ENCODE measurements around the gene BEST1.

BEST1 gene

GRCh38 chr11:61971248-61972111, 21.3 kb downstream of the BEST1 start:
- DNase-seq (ENCODE audit: low read depth, low spot score): peak; percentile 96
- Histone ChIP-seq H3K4me1 (ENCODE audit: insufficient read depth, insufficient read length) (peaks cover 25% of the 10 kb centered on the region), H3K9ac (ENCODE audit: insufficient read length, low read depth) (peak overlapping the region; percentile 57), H3K9me3 (ENCODE audit: insufficient read depth, low read length) (no peaks in the 10 kb centered on the region), H3K36me3 (ENCODE audit: insufficient read depth, insufficient read length, low read length) (peaks cover 5% of the 10 kb centered on the region), H3K4me3 (ENCODE audit: insufficient read length, low read depth) (no peak overlapping the region), H3K27me3 (ENCODE audit: insufficient read depth, insufficient read length) (no peaks in the 10 kb centered on the region)
- TF ChIP-seq ZNF274 (IDR thresholded peaks at IDR 0.05; ENCODE audit: low read depth, low read length): no peak

- TF ChIP-seq YY1 (IDR thresholded peaks at IDR 0.05; ENCODE audit: insufficient read depth, insufficient read length) (no peak), ZNF274 (IDR thresholded peaks at IDR 0.05; ENCODE audit: low read depth, low read length) (no peak), SUZ12 (IDR thresholded peaks at IDR 0.05; ENCODE audit: extremely low read depth, insufficient read depth, insufficient read length) (no peak)
- Histone ChIP-seq H3K36me3 (ENCODE audit: insufficient read depth, insufficient read length, low read length) (no peaks in the 10 kb centered on the region), H3K4me1 (ENCODE audit: insufficient read depth, insufficient read length) (peaks cover 25% of the 10 kb centered on the region), H3K9ac (ENCODE audit: insufficient read length, low read depth) (peak overlapping the region; percentile 34), H3K9me3 (ENCODE audit: insufficient read depth, low read length) (no peaks in the 10 kb centered on the region), H3K27me3 (ENCODE audit: insufficient read depth, insufficient read length) (peaks cover 4% of the 10 kb centered on the region), H3K4me3 (ENCODE audit: insufficient read length, low read depth) (no peak overlapping the region)
- no peak for DNase-seq (ENCODE audit: low read depth, low spot score)
Measured at GRCh38 chr11:61972112-61972671, 22.0 kb downstream of the BEST1 start.

DNA sequence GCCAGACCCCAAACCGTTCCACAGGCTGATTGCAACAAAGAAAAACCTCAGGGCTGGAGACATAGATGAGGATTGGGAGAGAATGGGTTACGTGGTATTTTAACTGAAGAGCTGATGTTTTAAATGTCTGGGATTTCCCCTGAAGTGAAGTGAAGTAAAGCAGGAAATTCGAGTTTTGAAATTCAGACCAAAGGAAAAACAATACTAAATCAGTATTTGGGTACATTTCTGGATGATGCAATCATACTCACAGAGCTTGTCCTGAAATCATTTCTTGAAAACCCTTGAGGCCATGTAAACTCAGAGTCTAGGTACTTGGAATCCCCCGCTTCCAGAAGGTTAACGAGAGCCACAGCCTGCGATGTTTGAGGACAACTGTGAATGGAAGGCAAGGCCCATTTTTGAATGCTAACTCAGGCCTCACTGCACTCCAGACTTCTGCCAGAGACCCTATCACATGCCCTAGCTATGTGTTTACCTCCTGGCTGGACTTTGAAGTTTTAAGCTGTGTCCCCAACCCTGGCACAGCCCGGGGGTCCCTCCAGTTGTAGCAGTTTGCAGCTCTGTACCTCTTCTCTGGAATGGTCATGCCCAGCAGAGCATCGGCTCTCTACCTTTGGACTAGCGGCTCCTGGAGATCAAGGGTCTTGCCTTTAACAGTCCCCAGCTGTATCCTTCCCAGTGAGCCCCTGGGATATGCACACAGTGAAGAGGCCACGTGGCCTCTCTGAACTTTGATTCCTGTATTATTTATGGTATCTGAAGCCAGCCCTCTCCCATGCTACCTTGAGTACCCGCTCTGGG, 22.7 kb downstream of the BEST1 start:
- Histone ChIP-seq H3K9me3 (ENCODE audit: insufficient read depth, low read length) (no peaks in the 10 kb centered on the region), H3K4me1 (ENCODE audit: insufficient read depth, insufficient read length) (peaks cover 25% of the 10 kb centered on the region), H3K36me3 (ENCODE audit: insufficient read depth, insufficient read length, low read length) (no peaks in the 10 kb centered on the region), H3K9ac (ENCODE audit: insufficient read length, low read depth) (peak overlapping the region; percentile 34), H3K27me3 (ENCODE audit: insufficient read depth, insufficient read length) (peaks cover 4% of the 10 kb centered on the region), H3K4me3 (ENCODE audit: insufficient read length, low read depth) (no peak overlapping the region)
- no peak for TF ChIP-seq ZNF274 (IDR thresholded peaks at IDR 0.05; ENCODE audit: low read depth, low read length)
- DNase-seq (ENCODE audit: low read depth, low spot score): no peak

GRCh38 chr11:61973476-61974162, 23.5 kb downstream of the BEST1 start:
- Histone ChIP-seq H3K4me3 (ENCODE audit: insufficient read length, low read depth) (no peak overlapping the region), H3K27me3 (ENCODE audit: insufficient read depth, insufficient read length) (peaks cover 4% of the 10 kb centered on the region), H3K36me3 (ENCODE audit: insufficient read depth, insufficient read length, low read length) (no peaks in the 10 kb centered on the region), H3K4me1 (ENCODE audit: insufficient read depth, insufficient read length) (peaks cover 25% of the 10 kb centered on the region), H3K9ac (ENCODE audit: insufficient read length, low read depth) (peak overlapping the region; percentile 29), H3K9me3 (ENCODE audit: insufficient read depth, low read length) (no peaks in the 10 kb centered on the region)
- TF ChIP-seq SUZ12 (IDR thresholded peaks at IDR 0.05; ENCODE audit: extremely low read depth, insufficient read depth, insufficient read length): no peak
- no peak for TF ChIP-seq ZNF274 (IDR thresholded peaks at IDR 0.05; ENCODE audit: low read depth, low read length)
- TF ChIP-seq YY1 (IDR thresholded peaks at IDR 0.05; ENCODE audit: insufficient read depth, insufficient read length): no peak
- no peak for DNase-seq (ENCODE audit: low read depth, low spot score)

DNA sequence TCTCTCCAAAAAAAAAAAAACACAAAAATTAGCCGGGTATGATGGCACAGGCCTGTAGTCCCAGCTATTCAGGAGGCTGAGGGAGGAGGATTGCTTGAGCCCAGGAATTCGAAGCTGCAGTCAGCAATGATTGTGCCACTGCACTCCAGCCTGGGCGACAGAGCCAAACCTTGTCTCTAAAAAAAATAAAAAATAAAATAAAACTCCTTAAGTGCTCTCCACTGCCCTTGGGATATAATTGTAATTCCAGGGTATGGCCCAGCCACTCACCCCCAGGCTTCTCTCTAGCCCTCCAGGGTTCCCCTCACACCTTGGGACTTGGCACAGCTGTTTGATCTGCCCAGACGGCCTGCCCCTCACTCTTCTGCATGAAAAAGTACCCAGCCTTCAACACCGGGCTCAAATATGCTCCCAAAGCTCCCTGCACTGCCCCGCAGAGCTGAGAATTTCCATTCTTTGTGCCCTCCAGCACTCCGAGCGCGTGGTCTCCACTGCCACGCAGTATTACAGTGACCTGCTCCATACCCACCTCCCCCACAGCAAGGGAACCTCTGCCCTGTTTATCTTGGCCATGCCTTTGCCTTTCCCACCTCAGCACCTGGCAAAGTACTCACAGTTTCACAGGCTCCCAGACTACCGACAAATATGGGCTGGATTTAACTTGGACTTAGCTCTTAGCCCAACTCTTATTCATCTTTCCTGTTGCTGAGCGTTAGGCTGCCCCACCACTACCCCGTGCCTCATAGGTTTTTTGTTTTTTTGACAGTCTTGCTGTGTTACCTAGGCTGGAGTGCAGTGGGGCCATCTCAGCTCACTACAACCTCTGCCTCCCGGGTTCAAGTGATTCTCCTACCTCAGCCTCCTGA, 24.8 kb downstream of the BEST1 start:
- H3K9ac ChIP-seq (ENCODE audit: insufficient read length, low read depth): no peak overlapping the region
- no peak overlapping the region for H3K4me3 ChIP-seq (ENCODE audit: insufficient read length, low read depth)
- no peak for TF ChIP-seq SUZ12 (IDR thresholded peaks at IDR 0.05; ENCODE audit: extremely low read depth, insufficient read depth, insufficient read length)
- TF ChIP-seq YY1 (IDR thresholded peaks at IDR 0.05; ENCODE audit: insufficient read depth, insufficient read length): no peak
- TF ChIP-seq ZNF274 (IDR thresholded peaks at IDR 0.05; ENCODE audit: low read depth, low read length): no peak
- peaks cover 22% of the 10 kb centered on the region for H3K4me1 ChIP-seq (ENCODE audit: insufficient read depth, insufficient read length)
- H3K9me3 ChIP-seq (ENCODE audit: insufficient read depth, low read length): no peaks in the 10 kb centered on the region
- H3K27me3 ChIP-seq (ENCODE audit: insufficient read depth, insufficient read length): peaks cover 8% of the 10 kb centered on the region
- DNase-seq (ENCODE audit: low read depth, low spot score): no peak
- H3K36me3 ChIP-seq (ENCODE audit: insufficient read depth, insufficient read length, low read length): no peaks in the 10 kb centered on the region

- H3K9me3 ChIP-seq (ENCODE audit: insufficient read depth, low read length): no peaks in the 10 kb centered on the region
- no peak overlapping the region for H3K9ac ChIP-seq (ENCODE audit: insufficient read length, low read depth)
- peaks cover 15% of the 10 kb centered on the region for H3K27me3 ChIP-seq (ENCODE audit: insufficient read depth, insufficient read length)
- H3K4me3 ChIP-seq (ENCODE audit: insufficient read length, low read depth): no peak overlapping the region
- no peak for TF ChIP-seq ZNF274 (IDR thresholded peaks at IDR 0.05; ENCODE audit: low read depth, low read length)
- no peak for TF ChIP-seq YY1 (IDR thresholded peaks at IDR 0.05; ENCODE audit: insufficient read depth, insufficient read length)
- TF ChIP-seq SUZ12 (IDR thresholded peaks at IDR 0.05; ENCODE audit: extremely low read depth, insufficient read depth, insufficient read length): no peak
- H3K36me3 ChIP-seq (ENCODE audit: insufficient read depth, insufficient read length, low read length): no peaks in the 10 kb centered on the region
- no peak for DNase-seq (ENCODE audit: low read depth, low spot score)
- H3K4me1 ChIP-seq (ENCODE audit: insufficient read depth, insufficient read length): peaks cover 21% of the 10 kb centered on the region
Measured at GRCh38 chr11:61975638-61976419, 25.7 kb downstream of the BEST1 start.

Measured in NT2/D1 (cell line).